NCI-H460 (cell line): Measurements from ENCODE around the gene MSH3. TPM values are rescaled to one million over a fixed set of nuclear protein-coding genes. Genes with fewer than 3 reads are reported as not detected.
"Not testable (repeated sequence)": the region's sequence is repeated elsewhere in the genome, so short reads cannot be mapped to it uniquely, and the experiment has no call there.

Source experiments
- DNase-seq: peaks from one replicate; pipeline ENCODE4 v3.0.0-alpha.2; 2016; ENCODE audit warnings: low read depth; ENCODE audit errors: extremely low read depth
- total RNA-seq: library from RNA; depleted of rRNA; stranded (reverse); fragments of >200 nt; shearing (Covaris generic); gene quantifications from 2 replicates; pipeline ENCODE4 v1.2.3, GENCODE V29; 2014

MSH3 gene
- total RNA-seq, 1 experiment from 2014 or later: 14.6 TPM

- no peak for DNase-seq
Measured at GRCh38 chr5:80705216-80705769, 50.8 kb downstream of the MSH3 start.

- DNase-seq: no peak
Measured at GRCh38 chr5:80705801-80706200, 51.3 kb downstream of the MSH3 start.

- DNase-seq: no peak
Measured at GRCh38 chr5:80706835-80707447, 52.5 kb downstream of the MSH3 start.

GRCh38 chr5:80707645-80708044 is 53.2 kb downstream of the MSH3 start:
- DNase-seq: no peak

GRCh38 chr5:80711216-80711615 is 56.8 kb downstream of the MSH3 start:
- no peak for DNase-seq

- DNase-seq: peak; percentile 28
Measured at GRCh38 chr5:80711938-80712337, 57.5 kb downstream of the MSH3 start.

GRCh38 chr5:80712919-80713318 is 58.5 kb downstream of the MSH3 start:
- DNase-seq: no peak

- DNase-seq: no peak
Measured at GRCh38 chr5:80713631-80714030, 59.2 kb downstream of the MSH3 start.

GRCh38 chr5:80714570-80715298 is 60.3 kb downstream of the MSH3 start:
- DNase-seq: no peak

- no peak for DNase-seq
Measured at GRCh38 chr5:80715887-80716286, 61.4 kb downstream of the MSH3 start.

- no peak for DNase-seq
Measured at GRCh38 chr5:80720181-80720580, 65.7 kb downstream of the MSH3 start.

GRCh38 chr5:80722916-80723315 is 68.5 kb downstream of the MSH3 start:
- DNase-seq: no peak

- no peak for DNase-seq
Measured at GRCh38 chr5:80725446-80725845, 71.0 kb downstream of the MSH3 start.

GRCh38 chr5:80736730-80737129 is 82.3 kb downstream of the MSH3 start:
- DNase-seq: no peak

GRCh38 chr5:80738466-80738865 is 84.0 kb downstream of the MSH3 start:
- DNase-seq: no peak

GRCh38 chr5:80739057-80739456 is 84.6 kb downstream of the MSH3 start:
- no peak for DNase-seq

- no peak for DNase-seq
Measured at GRCh38 chr5:80739496-80739895, 85.0 kb downstream of the MSH3 start.

GRCh38 chr5:80739898-80740297 is 85.4 kb downstream of the MSH3 start:
- no peak for DNase-seq

- not testable (repeated sequence) for DNase-seq
Measured at GRCh38 chr5:80740488-80740887, 86.0 kb downstream of the MSH3 start.

- no peak for DNase-seq
Measured at GRCh38 chr5:80740999-80741398, 86.5 kb downstream of the MSH3 start.

- no peak for DNase-seq
Measured at GRCh38 chr5:80744149-80744548, 89.7 kb downstream of the MSH3 start.

GRCh38 chr5:80745490-80745889 is 91.0 kb downstream of the MSH3 start:
- DNase-seq: no peak
